Measurements from ENCODE around the gene WDR70. TPM values are rescaled to one million over a fixed set of nuclear protein-coding genes. Genes with fewer than 3 reads are reported as not detected.

Gene WDR70
- total and polyA plus RNA-seq, 4 donors = 4.0 to 17.7 (median 14.5) TPM

DNA sequence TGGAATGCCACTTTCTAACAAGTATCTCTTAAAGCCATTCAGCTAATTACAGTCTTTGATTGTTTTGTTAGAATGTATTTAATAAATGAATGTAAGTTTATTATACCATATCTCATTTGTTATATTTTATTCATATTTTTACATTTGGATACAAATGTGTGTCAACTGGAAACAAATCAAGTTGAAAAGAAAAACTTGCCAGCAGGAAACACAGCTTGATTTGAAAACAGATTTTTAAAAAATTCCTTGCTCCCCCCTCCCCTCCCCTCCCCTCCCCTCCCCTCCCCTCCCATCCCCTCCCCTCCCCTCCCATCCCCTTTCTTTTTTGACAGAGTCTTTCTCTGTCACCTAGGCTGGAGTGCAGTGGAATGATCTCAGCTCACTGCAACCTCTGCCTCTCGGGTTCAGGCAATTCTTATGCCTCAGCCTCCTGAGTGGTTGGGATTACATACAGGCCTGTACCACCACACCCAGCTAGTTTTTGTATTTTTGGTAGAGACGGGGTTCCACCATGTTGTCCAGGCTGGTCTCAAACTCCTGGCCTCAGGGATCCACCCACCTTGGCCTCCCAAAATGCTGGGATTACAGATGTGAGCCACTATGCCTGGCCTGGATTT lies 227.6 kb downstream of the WDR70 start:
- WGBS = 97% methylated on average over 2 of the region's 2 CpGs
- H3K4me3 ChIP-seq (ENCODE audit: low read depth in 1 of 3, low read length in 3 of 3) = no peak overlapping the region
- DNase-seq (ENCODE audit: low spot score) = no peak
- H3K27ac ChIP-seq (ENCODE audit: low read depth in 1 of 2, low read length in 2 of 2) = no peak overlapping the region
- peaks cover 0 to 1% (median 0%) of the 10 kb centered on the region in 4 donors for H3K4me1 ChIP-seq (ENCODE audit: control insufficient read depth in 4 of 4, insufficient read depth in 4 of 4, low read length in 3 of 4)
- H3K36me3 ChIP-seq (ENCODE audit: control insufficient read depth in 4 of 4, insufficient read depth in 3 of 4, low read depth in 1 of 4, low read length in 3 of 4) = peaks cover 0 to 4% (median 2%) of the 10 kb centered on the region in 4 donors
- H3K9me3 ChIP-seq (ENCODE audit: control insufficient read depth in 4 of 4, low read length in 3 of 4) = no peaks in the 10 kb centered on the region
- H3K27me3 ChIP-seq (ENCODE audit: control insufficient read depth in 4 of 4, insufficient read depth in 4 of 4, low read length in 3 of 4) = no peaks in the 10 kb centered on the region
- no peak overlapping the region for H3K9ac ChIP-seq (ENCODE audit: low read depth in 1 of 2, low read length in 2 of 2)
- TF ChIP-seq NR2F2 (IDR thresholded peaks at IDR 0.05) = no peak
- no peak for TF ChIP-seq YY1 (IDR thresholded peaks at IDR 0.05)
- TF ChIP-seq FOXA1 (IDR thresholded peaks at IDR 0.05) = no peak
- TF ChIP-seq HNF4G (IDR thresholded peaks at IDR 0.05) = no peak
- TF ChIP-seq HNF4A (conservative IDR thresholded peaks at IDR 0.05) = no peak
- TF ChIP-seq, protein P1, sequence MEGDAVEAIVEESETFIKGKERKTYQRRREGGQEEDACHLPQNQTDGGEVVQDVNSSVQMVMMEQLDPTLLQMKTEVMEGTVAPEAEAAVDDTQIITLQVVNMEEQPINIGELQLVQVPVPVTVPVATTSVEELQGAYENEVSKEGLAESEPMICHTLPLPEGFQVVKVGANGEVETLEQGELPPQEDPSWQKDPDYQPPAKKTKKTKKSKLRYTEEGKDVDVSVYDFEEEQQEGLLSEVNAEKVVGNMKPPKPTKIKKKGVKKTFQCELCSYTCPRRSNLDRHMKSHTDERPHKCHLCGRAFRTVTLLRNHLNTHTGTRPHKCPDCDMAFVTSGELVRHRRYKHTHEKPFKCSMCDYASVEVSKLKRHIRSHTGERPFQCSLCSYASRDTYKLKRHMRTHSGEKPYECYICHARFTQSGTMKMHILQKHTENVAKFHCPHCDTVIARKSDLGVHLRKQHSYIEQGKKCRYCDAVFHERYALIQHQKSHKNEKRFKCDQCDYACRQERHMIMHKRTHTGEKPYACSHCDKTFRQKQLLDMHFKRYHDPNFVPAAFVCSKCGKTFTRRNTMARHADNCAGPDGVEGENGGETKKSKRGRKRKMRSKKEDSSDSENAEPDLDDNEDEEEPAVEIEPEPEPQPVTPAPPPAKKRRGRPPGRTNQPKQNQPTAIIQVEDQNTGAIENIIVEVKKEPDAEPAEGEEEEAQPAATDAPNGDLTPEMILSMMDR (IDR thresholded peaks at IDR 0.05; ENCODE audit: low read depth, low read length, missing input control) = no peak
- TF ChIP-seq GABPA (IDR thresholded peaks at IDR 0.05 in 1 of 2, conservative IDR thresholded peaks at IDR 0.05 in 1 of 2) = no peak
- no peak for TF ChIP-seq TAF1 (conservative IDR thresholded peaks at IDR 0.05)
- TF ChIP-seq, protein P2, sequence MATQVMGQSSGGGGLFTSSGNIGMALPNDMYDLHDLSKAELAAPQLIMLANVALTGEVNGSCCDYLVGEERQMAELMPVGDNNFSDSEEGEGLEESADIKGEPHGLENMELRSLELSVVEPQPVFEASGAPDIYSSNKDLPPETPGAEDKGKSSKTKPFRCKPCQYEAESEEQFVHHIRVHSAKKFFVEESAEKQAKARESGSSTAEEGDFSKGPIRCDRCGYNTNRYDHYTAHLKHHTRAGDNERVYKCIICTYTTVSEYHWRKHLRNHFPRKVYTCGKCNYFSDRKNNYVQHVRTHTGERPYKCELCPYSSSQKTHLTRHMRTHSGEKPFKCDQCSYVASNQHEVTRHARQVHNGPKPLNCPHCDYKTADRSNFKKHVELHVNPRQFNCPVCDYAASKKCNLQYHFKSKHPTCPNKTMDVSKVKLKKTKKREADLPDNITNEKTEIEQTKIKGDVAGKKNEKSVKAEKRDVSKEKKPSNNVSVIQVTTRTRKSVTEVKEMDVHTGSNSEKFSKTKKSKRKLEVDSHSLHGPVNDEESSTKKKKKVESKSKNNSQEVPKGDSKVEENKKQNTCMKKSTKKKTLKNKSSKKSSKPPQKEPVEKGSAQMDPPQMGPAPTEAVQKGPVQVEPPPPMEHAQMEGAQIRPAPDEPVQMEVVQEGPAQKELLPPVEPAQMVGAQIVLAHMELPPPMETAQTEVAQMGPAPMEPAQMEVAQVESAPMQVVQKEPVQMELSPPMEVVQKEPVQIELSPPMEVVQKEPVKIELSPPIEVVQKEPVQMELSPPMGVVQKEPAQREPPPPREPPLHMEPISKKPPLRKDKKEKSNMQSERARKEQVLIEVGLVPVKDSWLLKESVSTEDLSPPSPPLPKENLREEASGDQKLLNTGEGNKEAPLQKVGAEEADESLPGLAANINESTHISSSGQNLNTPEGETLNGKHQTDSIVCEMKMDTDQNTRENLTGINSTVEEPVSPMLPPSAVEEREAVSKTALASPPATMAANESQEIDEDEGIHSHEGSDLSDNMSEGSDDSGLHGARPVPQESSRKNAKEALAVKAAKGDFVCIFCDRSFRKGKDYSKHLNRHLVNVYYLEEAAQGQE (IDR thresholded peaks at IDR 0.05) = no peak
- TF ChIP-seq SP1 (IDR thresholded peaks at IDR 0.05) = no peak
- no peak for TF ChIP-seq RAD21 (IDR thresholded peaks at IDR 0.05)
- TF ChIP-seq, protein P3, sequence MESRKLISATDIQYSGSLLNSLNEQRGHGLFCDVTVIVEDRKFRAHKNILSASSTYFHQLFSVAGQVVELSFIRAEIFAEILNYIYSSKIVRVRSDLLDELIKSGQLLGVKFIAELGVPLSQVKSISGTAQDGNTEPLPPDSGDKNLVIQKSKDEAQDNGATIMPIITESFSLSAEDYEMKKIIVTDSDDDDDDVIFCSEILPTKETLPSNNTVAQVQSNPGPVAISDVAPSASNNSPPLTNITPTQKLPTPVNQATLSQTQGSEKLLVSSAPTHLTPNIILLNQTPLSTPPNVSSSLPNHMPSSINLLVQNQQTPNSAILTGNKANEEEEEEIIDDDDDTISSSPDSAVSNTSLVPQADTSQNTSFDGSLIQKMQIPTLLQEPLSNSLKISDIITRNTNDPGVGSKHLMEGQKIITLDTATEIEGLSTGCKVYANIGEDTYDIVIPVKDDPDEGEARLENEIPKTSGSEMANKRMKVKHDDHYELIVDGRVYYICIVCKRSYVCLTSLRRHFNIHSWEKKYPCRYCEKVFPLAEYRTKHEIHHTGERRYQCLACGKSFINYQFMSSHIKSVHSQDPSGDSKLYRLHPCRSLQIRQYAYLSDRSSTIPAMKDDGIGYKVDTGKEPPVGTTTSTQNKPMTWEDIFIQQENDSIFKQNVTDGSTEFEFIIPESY (IDR thresholded peaks at IDR 0.05) = no peak
- no peak for TF ChIP-seq RXRA (IDR thresholded peaks at IDR 0.05)
- TF ChIP-seq JUND (IDR thresholded peaks at IDR 0.05) = no peak
- TF ChIP-seq FOXA2 (IDR thresholded peaks at IDR 0.05) = no peak
- no peak for TF ChIP-seq EGR1 (IDR thresholded peaks at IDR 0.05; ENCODE audit: low read depth in 2 of 2)

DNA sequence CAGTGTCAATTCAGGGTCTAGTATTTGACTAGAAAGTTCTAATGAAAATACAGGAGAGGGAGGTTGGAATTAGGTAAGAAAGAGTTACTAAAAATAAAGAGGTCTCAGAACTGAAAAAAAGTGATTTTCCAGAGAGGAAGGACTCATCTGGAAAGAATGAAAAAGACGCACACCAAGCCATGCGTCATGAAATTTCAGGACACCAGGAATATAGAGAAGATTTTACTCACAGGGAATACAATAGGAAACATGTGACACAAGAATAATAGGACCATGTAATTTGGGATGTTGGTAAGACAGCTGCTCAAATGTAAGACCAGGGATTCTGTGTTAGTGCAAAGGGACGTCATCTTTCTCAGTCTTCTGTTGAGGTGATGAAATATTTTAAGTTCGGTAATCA lies 236.1 kb downstream of the WDR70 start:
- H3K27ac ChIP-seq (ENCODE audit: low read depth in 1 of 2, low read length in 2 of 2) = no peak overlapping the region
- no peak overlapping the region for H3K4me3 ChIP-seq (ENCODE audit: low read depth in 1 of 3, low read length in 3 of 3)
- H3K4me1 ChIP-seq (ENCODE audit: control insufficient read depth in 4 of 4, insufficient read depth in 4 of 4, low read length in 3 of 4) = no peaks in the 10 kb centered on the region
- no peak for DNase-seq (ENCODE audit: low spot score)
- no peaks in the 10 kb centered on the region for H3K36me3 ChIP-seq (ENCODE audit: control insufficient read depth in 4 of 4, insufficient read depth in 3 of 4, low read depth in 1 of 4, low read length in 3 of 4)
- no peaks in the 10 kb centered on the region for H3K27me3 ChIP-seq (ENCODE audit: control insufficient read depth in 4 of 4, insufficient read depth in 4 of 4, low read length in 3 of 4)
- H3K9me3 ChIP-seq (ENCODE audit: control insufficient read depth in 4 of 4, low read length in 3 of 4) = no peaks in the 10 kb centered on the region
- no peak overlapping the region for H3K9ac ChIP-seq (ENCODE audit: low read depth in 1 of 2, low read length in 2 of 2)
- 99% methylated on average over 4 of the region's 4 CpGs for WGBS
- TF ChIP-seq FOXA1 (IDR thresholded peaks at IDR 0.05) (no peak), RXRA (IDR thresholded peaks at IDR 0.05) (no peak), JUND (IDR thresholded peaks at IDR 0.05) (no peak), SP1 (IDR thresholded peaks at IDR 0.05) (no peak), GABPA (IDR thresholded peaks at IDR 0.05 in 1 of 2, conservative IDR thresholded peaks at IDR 0.05 in 1 of 2) (no peak), EGR1 (IDR thresholded peaks at IDR 0.05; ENCODE audit: low read depth in 2 of 2) (no peak), YY1 (IDR thresholded peaks at IDR 0.05) (no peak), TAF1 (conservative IDR thresholded peaks at IDR 0.05) (no peak), HNF4G (IDR thresholded peaks at IDR 0.05) (no peak), RAD21 (IDR thresholded peaks at IDR 0.05) (no peak)
- TF ChIP-seq, protein P3 (IDR thresholded peaks at IDR 0.05) = no peak
- TF ChIP-seq, protein P2 (IDR thresholded peaks at IDR 0.05) = no peak

All from liver (tissue), 9 donors.